Measurements from ENCODE around the gene FLT3.
A peak's percentile ranks its signal among the peaks of the same experiment; 100 is the strongest.

Gene FLT3

DNA sequence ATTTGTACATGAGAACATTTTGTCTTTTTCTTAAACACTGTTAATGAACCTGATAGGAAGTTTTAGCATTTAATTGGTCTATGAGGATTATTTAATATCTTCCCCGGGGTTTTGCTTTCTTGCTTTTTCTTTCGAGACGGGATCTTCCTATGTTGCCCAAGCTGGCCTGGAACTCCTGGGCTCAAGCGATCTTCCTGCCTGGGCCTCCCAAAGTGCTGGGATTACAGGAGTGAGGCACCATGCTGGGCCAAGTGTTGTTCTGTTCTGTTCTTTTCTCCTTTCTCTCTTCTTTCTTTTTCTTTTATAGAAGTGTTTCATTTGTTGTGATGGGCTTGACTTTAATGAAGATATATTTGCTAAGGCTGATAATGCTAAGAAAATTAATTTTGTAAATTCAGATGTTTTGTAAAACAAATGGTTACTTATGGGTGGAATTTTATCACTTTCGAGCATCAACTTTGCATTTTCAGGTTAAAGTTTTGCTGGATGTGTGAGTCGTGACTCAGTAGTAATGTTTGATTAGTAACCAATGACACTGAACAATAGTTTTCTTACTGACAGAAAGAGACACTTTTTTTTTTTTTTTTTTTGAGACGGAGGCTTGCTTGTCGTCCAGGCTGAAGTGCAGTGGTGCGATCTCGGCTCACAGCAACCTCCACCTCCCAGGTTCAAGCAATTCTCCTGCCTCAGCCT is 40.2 kb upstream of the FLT3 start:
- no CpG with 5 or more reads among the region's 10 CpGs for WGBS, 2 donors (ENCODE audit: extremely low coverage in 2 of 2, insufficient read length in 2 of 2, insufficient replicate concordance in 1 of 2)
- Histone ChIP-seq H3K27ac (replicated peaks; ENCODE audit: low read length) (no peak overlapping the region), H4K8ac (ENCODE audit: low read depth, low read length) (no peak overlapping the region)

DNA sequence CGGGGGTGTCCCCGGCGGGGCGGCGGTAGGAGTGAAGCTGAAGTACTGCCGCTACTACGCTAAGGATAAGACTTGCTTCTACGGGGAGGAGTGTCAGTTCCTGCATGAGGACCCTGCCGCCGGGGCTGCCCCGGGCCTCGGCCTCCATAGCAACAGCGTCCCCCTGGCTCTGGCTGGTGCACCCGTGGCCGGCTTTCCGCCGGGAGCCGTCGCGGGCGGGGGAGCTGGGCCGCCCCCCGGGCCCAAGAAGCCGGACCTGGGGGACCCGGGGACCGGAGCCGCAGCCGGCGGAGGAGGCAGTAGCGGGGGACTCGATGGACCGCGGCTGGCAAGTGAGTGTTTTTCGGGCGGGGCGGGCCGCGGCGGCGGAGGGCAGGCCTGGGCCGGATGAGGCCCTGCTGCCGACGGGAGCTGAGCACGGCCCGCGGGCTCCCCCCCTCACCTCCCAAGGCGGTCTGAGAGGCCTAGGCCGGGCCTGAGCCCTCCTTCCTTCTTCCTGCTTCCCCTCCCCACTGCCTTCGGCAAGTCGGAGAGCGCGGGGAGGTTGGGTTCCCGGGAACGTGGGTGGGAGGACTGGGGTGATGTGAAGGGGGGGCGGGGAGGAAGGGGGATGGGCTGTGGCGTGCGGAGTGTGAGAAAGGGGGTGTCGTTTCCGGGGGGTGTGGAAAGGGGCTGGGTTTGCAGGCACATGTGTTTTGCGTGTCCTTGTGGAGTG is 38.5 kb upstream of the FLT3 start:
- H2BK12ac ChIP-seq (ENCODE audit: low read length): no peak overlapping the region
- H3K79me1 ChIP-seq (ENCODE audit: low read depth, low read length): no peaks in the 10 kb centered on the region
- H3K27me3 ChIP-seq (ENCODE audit: control insufficient read depth in 3 of 3, insufficient read depth in 3 of 3, low read depth in 1 of 3, low read length in 3 of 3): no peaks in the 10 kb centered on the region
- peaks cover 0 to 6% of the 10 kb centered on the region in 2 donors for H3K4me1 ChIP-seq (ENCODE audit: control insufficient read depth in 2 of 2, insufficient read depth in 1 of 2, low read depth in 1 of 2, low read length in 2 of 2)
- no peaks in the 10 kb centered on the region for H3K9me3 ChIP-seq (replicated peaks in 1 of 2; ENCODE audit: control insufficient read depth in 2 of 2, insufficient read depth in 1 of 2, low read depth in 1 of 2, low read length in 2 of 2)
- peak overlapping the region; percentile 76 for H3K4ac ChIP-seq (ENCODE audit: low read length)
- peak overlapping the region; percentile 97 for H3K18ac ChIP-seq (ENCODE audit: low read length)
- H2AFZ ChIP-seq (ENCODE audit: low read length): peak overlapping the region; percentile 97
- H2BK15ac ChIP-seq (ENCODE audit: low read length): peak overlapping the region; percentile 81
- peak; percentile 77 for DNase-seq (ENCODE audit: low spot score)
- H3K27ac ChIP-seq (replicated peaks; ENCODE audit: low read length): peak overlapping the region; percentile 97
- H3K4me3 ChIP-seq (ENCODE audit: low read length in 2 of 2): peak overlapping the region; percentile 67 to 89
- H3K14ac ChIP-seq (ENCODE audit: low read length): no peak overlapping the region
- peak overlapping the region; percentile 98 for H2BK5ac ChIP-seq (ENCODE audit: low read length)
- peak overlapping the region; percentile 39 for H3K4me2 ChIP-seq (ENCODE audit: insufficient read depth, low read length, poor library complexity, severe bottlenecking)
- no peak overlapping the region for H2BK120ac ChIP-seq (ENCODE audit: low read depth, low read length)
- no peaks in the 10 kb centered on the region for H3K36me3 ChIP-seq (replicated peaks in 1 of 2; ENCODE audit: control insufficient read depth in 2 of 2, insufficient read depth in 2 of 2, low read length in 2 of 2)
- no peak overlapping the region for H4K91ac ChIP-seq (ENCODE audit: low read depth, low read length, poor library complexity)
- peak overlapping the region; percentile 65 for H3K23ac ChIP-seq (ENCODE audit: low read depth, low read length, poor library complexity)
- no CpG with 5 or more reads among the region's 60 CpGs for WGBS, 2 donors (ENCODE audit: extremely low coverage in 2 of 2, insufficient read length in 2 of 2, insufficient replicate concordance in 1 of 2)
- H4K8ac ChIP-seq (ENCODE audit: low read depth, low read length): no peak overlapping the region
- H2AK5ac ChIP-seq (ENCODE audit: low read depth, low read length): peak overlapping the region; percentile 70
- peak overlapping the region; percentile 88 for H3K9ac ChIP-seq (ENCODE audit: low read depth, low read length, poor library complexity)

More for the DNA sequence above, 40.2 kb upstream of the FLT3 start:
- H3K4me2 ChIP-seq (ENCODE audit: insufficient read depth, low read length, poor library complexity, severe bottlenecking): peak overlapping the region; percentile 14
- H3K36me3 ChIP-seq (replicated peaks in 1 of 2; ENCODE audit: control insufficient read depth in 2 of 2, insufficient read depth in 2 of 2, low read length in 2 of 2): no peaks in the 10 kb centered on the region
- peak overlapping the region; percentile 97 for H2AFZ ChIP-seq (ENCODE audit: low read length)
- H3K79me1 ChIP-seq (ENCODE audit: low read depth, low read length): peaks cover 3% of the 10 kb centered on the region
- no peak overlapping the region for H3K23ac ChIP-seq (ENCODE audit: low read depth, low read length, poor library complexity)
- H2BK12ac ChIP-seq (ENCODE audit: low read length): no peak overlapping the region
- H2BK5ac ChIP-seq (ENCODE audit: low read length): no peak overlapping the region
- H3K4ac ChIP-seq (ENCODE audit: low read length): no peak overlapping the region
- H2AK5ac ChIP-seq (ENCODE audit: low read depth, low read length): no peak overlapping the region
- no peaks in the 10 kb centered on the region for H3K27me3 ChIP-seq (ENCODE audit: control insufficient read depth in 3 of 3, insufficient read depth in 3 of 3, low read depth in 1 of 3, low read length in 3 of 3)
- no peak overlapping the region for H3K18ac ChIP-seq (ENCODE audit: low read length)
- H3K4me1 ChIP-seq (ENCODE audit: control insufficient read depth in 2 of 2, insufficient read depth in 1 of 2, low read depth in 1 of 2, low read length in 2 of 2): peaks cover 0 to 6% of the 10 kb centered on the region in 2 donors
- no peaks in the 10 kb centered on the region for H3K9me3 ChIP-seq (replicated peaks in 1 of 2; ENCODE audit: control insufficient read depth in 2 of 2, insufficient read depth in 1 of 2, low read depth in 1 of 2, low read length in 2 of 2)
- no peak overlapping the region for H3K9ac ChIP-seq (ENCODE audit: low read depth, low read length, poor library complexity)
- H2BK15ac ChIP-seq (ENCODE audit: low read length): no peak overlapping the region
- H2BK120ac ChIP-seq (ENCODE audit: low read depth, low read length): no peak overlapping the region
- no peak for DNase-seq (ENCODE audit: low spot score)
- no peak overlapping the region for H3K14ac ChIP-seq (ENCODE audit: low read length)
- H4K91ac ChIP-seq (ENCODE audit: low read depth, low read length, poor library complexity): no peak overlapping the region
- H3K4me3 ChIP-seq (ENCODE audit: low read length in 2 of 2): peak overlapping the region in 1 of 2 donors; percentile 67

DNA sequence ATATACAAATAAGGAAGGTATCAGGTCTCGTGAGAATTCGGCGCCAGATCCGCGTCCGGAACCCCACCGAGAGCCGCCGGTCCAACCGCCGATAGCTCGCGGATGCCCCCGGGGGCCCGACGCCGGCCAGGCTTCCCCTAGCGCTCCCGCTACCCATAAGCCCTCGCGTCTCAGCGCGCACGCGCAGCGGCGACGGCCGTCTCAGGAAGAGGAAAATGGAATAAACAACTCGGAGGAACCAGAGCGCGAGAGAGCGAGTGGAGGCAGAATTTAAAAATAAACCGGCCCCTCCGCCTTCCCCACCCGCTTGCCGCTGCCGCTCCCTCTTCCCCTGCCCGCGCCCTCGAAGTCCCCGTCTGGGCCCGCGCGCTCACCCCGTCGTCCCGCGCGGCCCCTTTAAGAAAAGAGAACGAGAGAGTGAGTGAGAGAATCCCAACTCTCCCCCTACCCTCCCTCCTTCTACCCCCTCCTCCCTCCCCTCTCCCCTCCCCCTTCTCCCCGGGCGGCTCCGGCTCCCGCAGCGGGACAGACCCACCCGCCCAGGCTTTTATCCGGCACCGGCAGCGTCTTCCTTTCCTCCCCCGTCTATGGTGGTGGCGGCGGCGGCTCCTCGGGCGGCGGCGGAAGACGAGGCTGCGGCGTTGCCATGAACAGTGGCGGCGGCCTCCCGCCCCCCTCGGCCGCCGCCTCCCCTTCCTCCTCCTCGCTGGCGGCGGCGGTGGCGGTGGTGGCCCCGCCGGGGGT is 37.8 kb upstream of the FLT3 start, which contains the start of gene PAN3:
PAN3 (plus strand) TSS at position 534 of the 744 bp plus-strand sequence; CDS start at position 647, 113 bp downstream.
- no peak within 1 kb of the TSS for H4K91ac ChIP-seq (ENCODE audit: low read depth, low read length, poor library complexity)
- peak within 1 kb of the TSS; percentile 65 for H3K23ac ChIP-seq (ENCODE audit: low read depth, low read length, poor library complexity)
- peak within 1 kb of the TSS; percentile 97 for H3K27ac ChIP-seq (replicated peaks; ENCODE audit: low read length)
- no peak within 1 kb of the TSS for H3K14ac ChIP-seq (ENCODE audit: low read length)
- peak within 1 kb of the TSS; percentile 88 for H3K9ac ChIP-seq (ENCODE audit: low read depth, low read length, poor library complexity)
- peak within 1 kb of the TSS; percentile 97 for H2AFZ ChIP-seq (ENCODE audit: low read length)
- peak within 1 kb of the TSS; percentile 70 for H2AK5ac ChIP-seq (ENCODE audit: low read depth, low read length)
- no peaks in the 10 kb centered on the region for H3K9me3 ChIP-seq (replicated peaks in 1 of 2; ENCODE audit: control insufficient read depth in 2 of 2, insufficient read depth in 1 of 2, low read depth in 1 of 2, low read length in 2 of 2)
- H2BK15ac ChIP-seq (ENCODE audit: low read length): peak within 1 kb of the TSS; percentile 81
- H3K4me2 ChIP-seq (ENCODE audit: insufficient read depth, low read length, poor library complexity, severe bottlenecking): peak within 1 kb of the TSS; percentile 53
- H2BK120ac ChIP-seq (ENCODE audit: low read depth, low read length): no peak within 1 kb of the TSS
- H4K8ac ChIP-seq (ENCODE audit: low read depth, low read length): no peak within 1 kb of the TSS
- DNase-seq (ENCODE audit: low spot score): peak; percentile 85
- no peak within 1 kb of the TSS for H2BK12ac ChIP-seq (ENCODE audit: low read length)
- peak within 1 kb of the TSS; percentile 76 for H3K4ac ChIP-seq (ENCODE audit: low read length)
- H3K36me3 ChIP-seq (replicated peaks in 1 of 2; ENCODE audit: control insufficient read depth in 2 of 2, insufficient read depth in 2 of 2, low read length in 2 of 2): no peaks in the 10 kb centered on the region
- WGBS, 2 donors (ENCODE audit: extremely low coverage in 2 of 2, insufficient read length in 2 of 2, insufficient replicate concordance in 1 of 2): no CpG with 5 or more reads among the region's 84 CpGs
- peak within 1 kb of the TSS; percentile 97 for H3K18ac ChIP-seq (ENCODE audit: low read length)
- H3K4me3 ChIP-seq (ENCODE audit: low read length in 2 of 2): peak within 1 kb of the TSS; percentile 67 to 89
- H2BK5ac ChIP-seq (ENCODE audit: low read length): peak within 1 kb of the TSS; percentile 98
- H3K79me1 ChIP-seq (ENCODE audit: low read depth, low read length): no peaks in the 10 kb centered on the region
- H3K27me3 ChIP-seq (ENCODE audit: control insufficient read depth in 3 of 3, insufficient read depth in 3 of 3, low read depth in 1 of 3, low read length in 3 of 3): no peaks in the 10 kb centered on the region
- peaks cover 0 to 6% of the 10 kb centered on the region in 2 donors for H3K4me1 ChIP-seq (ENCODE audit: control insufficient read depth in 2 of 2, insufficient read depth in 1 of 2, low read depth in 1 of 2, low read length in 2 of 2)
